NCI-H1092 treated with DMSO at 0.1 percent for 48 hours (cell line): Measurements from ENCODE around the gene DCBLD1.

Experiments
- DNase-seq: peaks from one replicate; lab custom pipeline; 2025; lab: John Stamatoyannopoulos, UW

The DCBLD1 gene

DNA sequence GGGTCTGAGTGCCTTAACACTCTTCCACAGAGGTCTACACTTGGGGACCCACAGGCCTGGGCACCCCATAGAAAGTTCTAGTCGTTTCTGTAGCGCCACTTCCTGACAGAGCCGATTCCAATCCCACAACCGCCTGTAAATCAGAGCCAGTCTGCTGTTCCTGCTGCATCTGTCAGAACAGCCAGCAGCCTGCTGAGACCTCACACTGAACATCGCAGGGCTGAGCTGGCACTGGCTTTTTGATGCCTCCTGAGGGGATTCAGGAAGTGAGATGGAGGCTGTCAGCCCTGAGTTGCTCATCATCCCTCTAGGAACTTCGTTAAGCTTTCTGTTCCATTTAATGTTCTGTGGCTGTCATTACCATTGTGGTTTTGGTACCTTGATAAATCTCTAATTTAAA is 48.9 kb downstream of the DCBLD1 start:
- no peak for DNase-seq

DNA sequence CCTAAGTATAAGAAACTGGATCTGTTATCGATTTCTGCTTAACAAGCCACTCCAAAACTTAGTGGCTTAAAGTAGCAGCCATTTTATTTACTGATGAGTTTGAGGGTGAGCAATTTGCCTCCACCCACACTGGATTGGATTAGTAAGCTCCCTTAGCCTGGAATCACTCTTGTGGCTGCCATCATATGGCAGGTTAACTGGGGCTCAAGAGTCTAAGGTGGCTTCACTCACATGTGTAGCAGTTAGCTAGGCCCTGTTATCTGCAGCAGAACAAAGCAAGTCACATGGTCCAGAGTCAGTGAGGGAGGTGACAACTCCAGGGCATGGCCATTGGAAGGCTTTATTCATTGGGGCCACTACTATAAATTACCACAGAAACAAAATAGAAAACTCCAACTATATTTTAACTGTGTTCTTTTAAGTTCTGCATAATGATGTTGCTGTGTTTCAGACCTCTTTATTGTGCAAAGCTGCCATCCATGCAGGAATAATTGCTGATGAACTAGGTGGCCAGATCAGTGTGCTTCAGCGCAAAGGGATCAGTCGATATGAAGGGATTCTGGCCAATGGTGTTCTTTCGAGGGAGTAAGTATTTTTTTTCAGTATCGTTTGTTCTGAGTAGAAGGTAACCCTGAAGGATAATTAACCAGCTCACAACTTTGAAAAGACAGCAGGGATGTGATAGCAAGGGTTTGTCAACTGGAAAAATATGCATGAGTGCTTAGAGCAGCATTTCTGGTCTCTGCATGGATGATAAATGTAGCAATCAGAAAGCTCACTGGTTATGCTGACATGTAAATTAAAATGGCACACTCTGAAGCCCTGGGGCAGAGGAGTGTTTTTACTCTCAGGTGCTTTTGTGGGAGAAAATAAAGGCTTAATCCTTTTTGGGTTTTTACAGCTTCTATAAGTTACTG is 49.6 kb downstream of the DCBLD1 start:
- DNase-seq: no peak

DNA sequence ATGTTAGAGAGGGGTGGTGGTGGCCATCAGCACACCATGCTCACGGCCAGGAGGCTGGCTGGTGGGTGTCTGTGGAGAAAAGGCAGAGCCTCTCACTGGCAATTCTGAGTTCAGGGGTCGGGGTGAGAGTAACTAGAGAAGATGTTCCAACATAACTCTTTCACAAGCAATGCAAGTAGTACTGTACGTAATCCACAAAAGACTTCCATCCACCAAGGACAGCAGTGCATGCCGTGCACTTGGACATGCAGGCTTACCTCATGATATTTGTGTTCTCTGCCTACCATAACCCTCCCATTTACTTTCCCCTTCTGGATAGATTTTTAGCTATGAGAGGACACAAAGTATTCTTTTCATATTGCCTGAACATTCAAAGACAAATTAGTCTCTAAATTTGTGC is 51.3 kb downstream of the DCBLD1 start:
- DNase-seq: no peak

DNA sequence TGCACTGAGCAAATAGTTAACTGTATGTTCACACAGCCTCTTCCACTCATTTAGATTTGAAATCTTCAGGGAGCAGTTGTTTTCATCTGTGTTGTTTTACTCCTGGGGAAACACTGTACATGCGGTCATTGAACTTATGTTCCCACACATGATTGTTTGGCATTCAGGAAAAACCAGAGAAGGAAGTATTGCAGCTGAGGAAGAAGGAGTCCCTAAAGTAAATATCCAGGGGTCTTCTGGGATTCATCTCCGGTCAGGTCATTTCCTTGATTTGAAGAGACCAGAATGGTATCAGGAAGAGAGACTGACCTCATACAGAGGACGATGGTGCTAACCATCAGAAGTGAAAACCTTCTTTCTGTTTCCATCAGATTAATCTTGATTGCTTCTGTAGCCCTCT is 52.5 kb downstream of the DCBLD1 start:
- no peak for DNase-seq

DNA sequence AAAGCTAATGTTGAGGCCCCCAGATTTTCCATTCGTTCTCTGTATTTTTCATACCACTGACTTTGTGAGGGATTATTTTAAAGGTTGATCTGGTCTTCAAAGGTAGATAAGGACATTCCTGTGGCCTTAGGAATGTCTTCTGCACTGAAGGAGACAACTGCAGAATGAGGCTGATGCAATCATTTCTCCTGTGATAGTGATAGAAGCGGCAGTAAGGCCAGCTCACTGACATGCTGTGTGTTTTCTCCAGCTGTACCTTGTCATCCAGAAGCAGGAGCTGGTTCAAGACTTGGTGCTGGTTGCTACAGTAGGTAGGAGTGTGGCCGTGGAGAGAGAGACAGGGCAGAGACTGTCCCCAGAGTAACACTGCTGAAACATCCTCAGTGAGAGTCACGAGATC is 53.8 kb downstream of the DCBLD1 start:
- DNase-seq: no peak

DNA sequence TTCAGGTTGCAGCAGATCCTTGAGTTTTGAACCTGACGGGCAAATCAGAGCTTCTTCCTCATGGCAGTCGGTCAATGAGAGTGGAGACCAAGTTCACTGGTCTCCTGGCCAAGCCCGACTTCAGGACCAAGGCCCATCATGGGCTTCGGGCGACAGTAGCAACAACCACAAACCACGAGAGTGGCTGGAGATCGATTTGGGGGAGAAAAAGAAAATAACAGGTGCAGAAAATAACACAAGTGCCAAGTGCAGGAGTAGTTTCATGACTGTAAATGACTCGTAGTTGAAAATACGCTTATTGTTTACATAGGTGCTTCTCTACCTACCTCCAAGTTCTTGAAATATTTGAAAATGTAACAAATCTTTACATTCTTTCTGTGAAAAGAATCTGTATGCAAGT is 56.1 kb downstream of the DCBLD1 start:
- DNase-seq: no peak

DNA sequence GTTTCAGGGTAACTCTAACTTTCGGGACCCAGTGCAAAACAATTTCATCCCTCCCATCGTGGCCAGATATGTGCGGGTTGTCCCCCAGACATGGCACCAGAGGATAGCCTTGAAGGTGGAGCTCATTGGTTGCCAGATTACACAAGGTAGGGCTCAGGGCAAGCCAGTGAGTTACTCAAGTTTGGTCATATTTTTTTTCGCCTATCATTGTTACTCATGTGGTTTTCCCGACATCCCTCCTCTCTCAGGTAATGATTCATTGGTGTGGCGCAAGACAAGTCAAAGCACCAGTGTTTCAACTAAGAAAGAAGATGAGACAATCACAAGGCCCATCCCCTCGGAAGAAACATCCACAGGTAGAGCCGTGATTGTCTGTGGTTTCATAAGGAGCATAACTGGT is 58.2 kb downstream of the DCBLD1 start:
- DNase-seq: no peak

DNA sequence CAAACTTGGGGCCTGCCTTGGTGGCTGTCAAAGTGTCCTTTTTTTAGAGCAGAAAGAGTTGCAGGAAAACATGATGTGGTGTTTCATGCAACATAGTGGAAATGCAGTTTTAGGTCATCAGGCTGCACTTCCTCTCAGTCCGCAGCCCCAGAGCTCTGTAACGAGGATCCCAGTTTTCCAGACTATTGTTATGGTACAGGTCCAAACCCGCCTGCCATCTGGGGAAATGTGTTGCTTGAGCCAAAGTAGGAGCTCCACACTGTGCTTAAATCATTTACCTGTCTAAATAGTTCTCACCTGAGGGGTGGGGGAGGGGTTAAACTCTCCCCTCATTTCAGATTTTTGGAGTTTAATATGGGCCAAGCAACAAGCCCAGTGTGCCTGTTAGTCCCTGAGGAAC is 60.0 kb downstream of the DCBLD1 start:
- no peak for DNase-seq

DNA sequence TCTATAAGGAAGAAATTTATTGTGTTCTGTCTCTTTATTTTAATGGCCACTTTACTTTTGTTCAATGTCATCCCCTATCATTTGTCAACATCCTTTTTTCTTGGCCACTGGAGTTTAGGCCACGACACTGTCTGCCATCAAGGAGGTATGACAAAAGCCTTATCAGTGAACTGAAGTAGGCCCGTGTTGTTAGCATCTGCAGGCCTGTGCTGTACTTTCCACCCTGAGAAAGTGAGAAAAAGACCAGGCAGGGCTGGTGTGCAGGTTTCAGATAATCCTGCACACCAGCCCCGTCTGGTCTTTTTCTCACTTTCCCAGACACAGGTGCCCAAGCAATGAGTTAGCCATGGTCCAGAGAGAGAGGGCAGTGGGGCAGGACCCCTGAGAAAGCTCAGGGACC is 62.2 kb downstream of the DCBLD1 start:
- DNase-seq: no peak

DNA sequence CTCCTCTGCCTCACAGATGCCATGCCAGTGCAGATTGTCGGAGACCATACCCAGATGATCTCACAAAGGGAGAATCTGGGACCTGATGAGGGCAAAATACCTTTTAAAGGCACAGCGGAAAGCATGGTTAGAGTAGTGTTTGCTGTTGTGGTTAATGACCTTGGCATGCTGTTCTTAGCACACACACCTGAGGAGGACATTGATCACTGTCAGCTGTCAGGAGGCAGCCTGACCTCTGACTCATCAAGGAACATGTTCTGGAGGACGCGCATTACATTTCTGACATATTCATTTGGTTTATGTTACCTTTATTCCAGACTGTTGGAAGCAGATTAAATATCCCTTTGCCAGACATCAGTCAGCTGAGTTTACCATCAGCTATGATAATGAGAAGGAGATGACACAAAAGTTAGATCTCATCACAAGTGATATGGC is 62.7 kb downstream of the DCBLD1 start:
- DNase-seq: no peak

DNA sequence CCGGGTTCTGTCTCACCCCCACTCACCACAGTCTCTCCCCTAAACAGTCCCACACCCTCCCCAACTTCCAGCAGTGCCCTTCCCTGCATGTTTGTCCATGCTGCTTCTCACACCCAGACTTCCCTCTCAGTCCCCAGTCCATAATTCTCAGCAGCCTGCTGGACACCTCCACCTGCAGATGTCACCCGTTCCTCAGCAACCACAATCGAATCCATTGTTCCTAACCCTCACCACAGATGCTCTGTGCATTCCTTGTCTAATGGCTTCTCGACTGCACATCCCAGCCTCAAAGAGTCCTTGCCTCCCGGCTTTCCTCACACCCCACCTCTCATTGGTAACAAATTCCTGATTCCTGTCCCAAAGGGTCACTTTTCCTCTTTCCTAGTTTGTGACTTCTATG is 64.2 kb downstream of the DCBLD1 start:
- no peak for DNase-seq

DNA sequence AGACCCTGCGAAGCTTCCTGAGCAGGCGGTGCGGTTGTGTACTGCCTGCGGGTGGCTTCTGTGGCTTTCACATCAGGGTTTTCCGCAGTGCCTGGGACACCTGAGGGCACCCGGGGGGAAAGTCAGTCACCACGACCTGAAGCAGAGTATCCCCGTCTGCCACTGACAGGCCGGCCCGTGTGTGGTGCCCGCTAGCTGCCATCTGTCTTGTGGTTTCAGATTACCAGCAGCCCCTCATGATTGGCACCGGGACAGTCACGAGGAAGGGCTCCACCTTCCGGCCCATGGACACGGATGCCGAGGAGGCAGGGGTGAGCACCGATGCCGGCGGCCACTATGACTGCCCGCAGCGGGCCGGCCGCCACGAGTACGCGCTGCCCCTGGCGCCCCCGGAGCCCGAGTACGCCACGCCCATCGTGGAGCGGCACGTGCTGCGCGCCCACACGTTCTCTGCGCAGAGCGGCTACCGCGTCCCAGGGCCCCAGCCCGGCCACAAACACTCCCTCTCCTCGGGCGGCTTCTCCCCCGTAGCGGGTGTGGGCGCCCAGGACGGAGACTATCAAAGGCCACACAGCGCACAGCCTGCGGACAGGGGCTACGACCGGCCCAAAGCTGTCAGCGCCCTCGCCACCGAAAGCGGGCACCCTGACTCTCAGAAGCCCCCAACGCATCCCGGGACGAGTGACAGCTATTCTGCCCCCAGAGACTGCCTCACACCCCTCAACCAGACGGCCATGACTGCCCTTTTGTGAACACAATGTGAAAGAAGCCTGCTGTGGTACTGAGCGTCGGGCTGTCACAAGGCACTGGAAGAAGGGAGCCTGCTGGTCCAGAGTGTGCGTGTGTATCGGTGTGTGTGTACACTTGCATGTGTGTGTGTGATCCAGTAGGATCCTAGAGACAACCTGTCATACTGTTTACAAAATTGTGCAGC is 65.5 kb downstream of the DCBLD1 start:
- DNase-seq: peak; percentile 18

DNA sequence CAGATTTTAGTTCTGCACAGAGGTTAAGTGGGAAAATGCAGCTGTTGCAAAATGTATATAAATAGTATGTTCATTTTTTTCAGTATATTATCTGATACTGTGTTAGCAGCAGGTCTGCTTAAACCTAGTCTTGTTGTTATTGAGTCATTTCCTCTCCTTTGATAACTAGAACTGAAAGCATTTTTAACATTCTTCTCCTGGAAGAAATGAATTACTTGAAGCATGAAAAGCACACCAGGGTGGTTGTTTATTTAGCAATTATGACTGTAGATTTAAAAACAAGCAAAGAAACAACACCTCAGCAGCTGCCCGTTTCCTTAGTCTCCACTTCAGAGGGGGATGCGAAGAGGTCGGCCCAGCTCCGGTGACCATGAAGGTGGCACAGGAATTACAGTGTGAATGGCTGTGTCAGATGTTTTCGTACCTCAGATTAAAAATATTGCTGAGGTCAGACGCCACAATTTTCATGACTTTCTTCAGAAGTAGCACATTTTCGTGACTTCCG is 66.4 kb downstream of the DCBLD1 start:
- DNase-seq: no peak

DNA sequence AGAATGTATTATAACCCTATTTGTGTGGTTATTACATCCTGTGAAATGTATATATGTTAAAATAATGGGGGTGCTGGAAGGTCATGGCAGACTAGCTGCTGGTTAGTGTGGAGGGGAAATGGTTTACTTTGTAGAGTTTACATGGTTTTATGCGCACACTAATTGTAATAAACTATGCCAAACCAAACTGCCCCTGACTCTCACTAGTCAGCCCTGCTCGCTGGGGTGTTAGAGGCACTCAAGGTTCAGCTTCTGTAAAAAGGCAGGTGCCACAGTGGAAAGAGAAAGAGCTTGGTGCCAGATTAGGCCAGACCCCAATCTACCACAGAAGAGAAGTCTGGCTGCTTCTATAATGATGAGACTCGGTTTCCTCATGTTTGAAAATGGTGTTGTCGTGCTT is 67.1 kb downstream of the DCBLD1 start:
- no peak for DNase-seq

DNA sequence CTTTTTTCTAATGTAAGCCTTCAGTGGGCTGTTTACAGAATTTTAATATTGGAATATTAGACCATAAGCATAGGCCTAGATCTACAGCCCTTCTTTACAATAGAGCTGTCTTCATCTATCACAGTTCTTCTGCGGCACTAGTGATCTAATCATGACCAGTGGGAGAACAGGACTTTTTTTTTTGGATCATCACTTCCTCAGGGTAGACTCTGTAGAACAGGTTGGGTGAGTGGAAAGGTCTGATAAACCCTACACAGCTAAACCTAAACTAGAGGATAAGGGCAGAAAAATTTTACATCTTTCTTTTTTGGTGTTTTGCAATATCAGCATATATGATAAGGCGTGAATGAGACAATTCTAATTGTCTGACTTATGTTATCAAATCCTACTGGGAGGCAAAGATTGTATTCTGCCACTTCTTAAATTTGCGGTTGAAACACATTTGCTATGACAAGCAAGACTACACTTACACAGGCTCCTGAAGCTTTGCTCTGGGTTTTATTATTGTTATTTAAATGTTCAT is 67.7 kb downstream of the DCBLD1 start:
- no peak for DNase-seq

DNA sequence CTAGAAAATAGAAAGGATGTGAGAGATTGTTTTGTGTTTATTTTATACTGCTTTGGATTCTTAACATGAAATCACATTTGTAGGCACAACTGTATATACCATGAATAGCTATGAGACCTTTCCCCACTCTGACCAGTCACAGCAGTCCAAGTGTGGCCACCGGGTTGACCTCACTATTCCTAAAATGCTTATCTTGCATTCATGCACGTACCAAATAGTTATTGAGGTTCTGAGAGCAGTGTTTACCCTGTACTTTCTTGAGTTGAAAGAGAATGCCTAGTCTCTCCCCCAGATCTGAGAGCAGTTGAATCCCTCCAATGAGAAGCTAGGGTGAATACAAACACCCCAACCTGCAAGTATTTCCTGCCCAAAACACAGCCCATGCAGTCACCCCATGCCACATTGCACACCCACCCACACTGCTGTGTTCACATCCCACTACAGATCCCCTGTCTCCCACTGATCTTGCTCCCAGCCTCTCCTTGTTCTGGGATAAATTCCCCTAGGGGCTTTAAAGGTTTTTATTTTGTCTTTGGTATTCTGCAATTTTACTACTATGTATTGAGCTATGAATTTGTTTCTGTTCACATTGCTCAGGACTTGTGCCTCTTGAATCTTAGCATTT is 68.3 kb downstream of the DCBLD1 start:
- no peak for DNase-seq

DNA sequence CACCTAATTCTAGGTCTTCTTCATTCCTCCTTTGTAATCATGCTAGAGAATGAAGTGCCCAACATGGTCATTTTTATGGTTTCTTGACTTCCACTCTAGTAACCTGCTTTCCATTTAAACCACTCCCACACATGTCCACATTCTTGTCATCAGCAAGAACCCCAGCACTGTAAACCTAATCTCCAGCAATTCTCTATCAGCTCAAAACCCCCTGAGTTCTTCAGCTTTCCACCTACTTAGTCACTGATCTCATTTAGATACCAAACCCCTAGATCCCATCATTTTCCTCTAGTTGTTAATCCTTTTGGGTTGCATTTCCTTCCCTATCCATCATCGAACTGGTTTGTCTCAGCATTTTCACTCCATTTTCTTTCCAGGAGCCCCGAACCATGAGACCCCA is 70.1 kb downstream of the DCBLD1 start:
- DNase-seq: no peak

DNA sequence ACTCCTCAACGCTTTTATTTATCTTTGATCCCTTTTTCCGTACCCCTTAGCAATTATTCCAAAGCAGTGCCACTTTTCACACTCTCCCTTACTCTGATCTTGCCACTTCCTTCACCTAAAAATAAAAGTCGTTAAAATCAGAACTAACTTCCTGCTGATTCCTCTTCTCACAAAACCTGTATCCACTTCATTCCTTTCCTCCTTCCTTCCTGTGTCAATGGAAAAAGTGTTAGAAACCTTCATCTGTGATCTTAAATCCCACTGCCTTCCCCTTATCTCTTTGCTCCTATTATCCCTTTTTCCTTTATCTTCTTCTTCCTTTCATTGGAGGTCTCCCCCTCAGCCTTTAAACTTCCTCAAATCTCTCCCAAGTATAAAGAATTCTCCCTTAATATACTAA is 70.7 kb downstream of the DCBLD1 start:
- no peak for DNase-seq

DNA sequence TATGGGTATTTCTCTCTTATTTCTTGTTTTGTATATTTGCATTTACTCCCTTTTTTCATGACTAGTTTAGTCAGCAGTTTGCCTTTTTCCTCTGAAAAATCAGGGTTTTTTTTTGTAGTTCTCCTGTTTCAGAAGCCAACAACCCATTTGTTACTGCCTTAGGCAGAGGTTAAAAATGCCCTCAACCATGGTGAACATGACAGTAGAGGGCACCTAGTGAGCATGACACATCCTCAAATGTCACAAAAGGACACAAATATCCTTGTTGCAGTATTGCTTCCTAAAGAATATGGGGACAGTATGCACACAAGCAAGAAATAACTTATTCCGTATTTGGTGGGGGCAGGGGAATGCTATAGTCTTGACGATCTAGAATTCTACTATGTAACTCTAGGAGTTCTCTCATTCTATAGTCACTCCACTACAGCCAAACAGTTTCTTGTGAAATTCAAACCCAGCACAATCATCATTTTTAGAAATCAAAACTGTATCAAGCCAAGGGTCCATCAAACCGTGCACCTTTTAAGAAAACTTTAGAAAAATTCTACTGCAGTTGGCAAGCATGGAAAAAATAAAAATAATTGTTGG is 72.9 kb downstream of the DCBLD1 start:
- no peak for DNase-seq

DNA sequence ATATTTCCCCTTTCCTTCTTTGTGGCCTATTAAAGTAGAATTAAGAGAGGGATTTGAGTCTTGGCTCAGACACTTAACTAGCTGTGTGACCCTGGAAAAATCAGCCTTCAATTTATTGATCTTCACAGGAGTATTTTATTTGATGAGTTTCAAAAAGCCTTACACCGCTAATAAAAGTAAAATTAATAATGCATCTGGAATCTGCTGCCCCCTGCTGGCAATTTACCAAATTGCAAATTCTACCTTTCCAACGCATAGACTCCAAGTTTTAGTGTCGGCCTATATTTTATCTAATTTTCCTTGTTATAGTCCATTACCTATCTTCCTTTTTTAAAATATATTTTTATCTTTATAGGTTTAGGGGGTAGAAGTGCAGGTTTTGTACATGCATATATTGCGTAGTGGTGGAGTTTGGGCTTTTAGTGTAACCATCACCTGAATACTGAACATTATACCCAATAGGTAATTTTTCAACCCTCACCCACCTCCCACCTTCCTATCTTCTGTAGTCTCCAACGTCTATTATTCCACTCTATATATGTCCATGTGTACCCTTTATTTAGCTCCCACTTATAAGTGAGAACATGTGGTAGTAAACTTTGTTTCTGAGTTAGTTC is 73.5 kb downstream of the DCBLD1 start:
- DNase-seq: peak; percentile 9

DNA sequence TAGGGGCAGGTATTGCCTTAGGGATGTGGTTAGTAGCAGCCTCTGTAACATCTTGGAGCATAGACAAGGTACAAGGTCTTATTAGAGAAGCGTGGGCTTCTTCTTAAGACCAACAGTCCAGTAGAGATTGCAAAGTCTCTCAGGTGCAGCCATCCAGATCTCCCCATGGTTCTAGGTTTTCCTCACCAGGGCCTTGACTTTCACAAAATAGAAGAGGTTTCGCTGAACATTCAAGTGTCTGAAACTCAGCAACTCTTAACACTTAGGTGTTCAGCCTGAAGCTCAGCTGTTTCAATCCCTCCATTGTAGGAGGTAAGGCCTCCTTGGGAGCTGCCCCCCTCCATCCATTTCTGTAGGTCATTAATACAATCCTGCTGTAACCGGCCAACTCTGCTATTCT is 75.5 kb downstream of the DCBLD1 start:
- DNase-seq: no peak
